T-helper 17 cell (primary cell): Measurements from ENCODE around the gene MYO5B. TPM values are rescaled to one million over a fixed set of nuclear protein-coding genes. Genes with fewer than 3 reads are reported as not detected.

ENCODE experiments used
- ATAC-seq: fragments of 150-1000 bp; cut with Tn5 transposase; 2 replicates; pipeline ENCODE4 v1.10.0; 2021; ENCODE audit warnings: mild to moderate bottlenecking, moderate library complexity
- DNase-seq, 3 donors: peaks; one replicate each; pipeline versions ENCODE4 v3.0.0 to v3.0.0-alpha.2; 2020 to 2021
- H3K9me3 ChIP-seq: one replicate; pipeline ENCODE4 v1.7.0; 2013; ENCODE audit warnings: low read length, mild to moderate bottlenecking; ENCODE audit not compliant: control insufficient read depth, poor library complexity, severe bottlenecking
- H3K27ac Mint-ChIP-seq: one replicate; pipeline ENCODE4 v1.8.0; 2022; ENCODE audit warnings: mild to moderate bottlenecking, moderate library complexity, mixed read lengths
- H3K27me3 Mint-ChIP-seq: one replicate; pipeline ENCODE4 v1.8.0; 2022; ENCODE audit warnings: mixed read lengths
- H3K36me3 Mint-ChIP-seq: one replicate; pipeline ENCODE4 v1.8.0; 2022; ENCODE audit warnings: low read depth, mixed read lengths
- H3K4me1 Mint-ChIP-seq: one replicate; pipeline ENCODE4 v1.8.0; 2022; ENCODE audit warnings: mild to moderate bottlenecking, mixed read lengths
- H3K4me3 Mint-ChIP-seq: one replicate; pipeline ENCODE4 v1.8.0; 2022; ENCODE audit warnings: mild to moderate bottlenecking, moderate library complexity, mixed read lengths
- total RNA-seq, 4 donors: library from RNA in 2 of 4; stranded (reverse) in 2 of 4; gene quantifications; one replicate each; pipeline ENCODE4 v1.2.3 and lab custom pipeline; 2022 to 2026

Gene MYO5B
- total RNA-seq, 2 donors from 2014 or later, result 0.12 TPM; not detected in 1

GRCh38 chr18:49936821-49937220 is 258.1 kb downstream of the MYO5B start:
- no peak for ATAC-seq
- Mint-ChIP-seq H3K4me1 (peaks cover 19% of the 10 kb centered on the region), H3K4me3 (no peak overlapping the region), H3K36me3 (peaks cover 2% of the 10 kb centered on the region), H3K27me3 (peaks cover 32% of the 10 kb centered on the region), H3K27ac (no peak overlapping the region)
- H3K9me3 ChIP-seq, result no peaks in the 10 kb centered on the region
- DNase-seq, result no peak

GRCh38 chr18:49935215-49935614 is 259.7 kb downstream of the MYO5B start:
- no peak overlapping the region for H3K4me3 Mint-ChIP-seq
- ATAC-seq, result no peak

GRCh38 chr18:49934457-49934856 is 260.5 kb downstream of the MYO5B start:
- Mint-ChIP-seq H3K4me1 (peaks cover 22% of the 10 kb centered on the region), H3K27ac (peak overlapping the region; percentile 2), H3K4me3 (no peak overlapping the region), H3K27me3 (peaks cover 38% of the 10 kb centered on the region), H3K36me3 (peaks cover 2% of the 10 kb centered on the region)
- H3K9me3 ChIP-seq, result no peaks in the 10 kb centered on the region
- DNase-seq, result no peak
- ATAC-seq, result no peak

More at GRCh38 chr18:49935215-49935614, 259.7 kb downstream of the MYO5B start:
- peaks cover 2% of the 10 kb centered on the region for H3K36me3 Mint-ChIP-seq
- H3K27ac Mint-ChIP-seq, result no peak overlapping the region
- peaks cover 22% of the 10 kb centered on the region for H3K4me1 Mint-ChIP-seq
- DNase-seq, result no peak
- peaks cover 38% of the 10 kb centered on the region for H3K27me3 Mint-ChIP-seq
- no peaks in the 10 kb centered on the region for H3K9me3 ChIP-seq

- no peak overlapping the region for H3K27ac Mint-ChIP-seq
- ATAC-seq (no peak), DNase-seq (no peak)
- no peaks in the 10 kb centered on the region for H3K9me3 ChIP-seq
- no peak overlapping the region for H3K4me3 Mint-ChIP-seq
- peaks cover 2% of the 10 kb centered on the region for H3K36me3 Mint-ChIP-seq
- H3K4me1 Mint-ChIP-seq, result peaks cover 22% of the 10 kb centered on the region
- H3K27me3 Mint-ChIP-seq, result peaks cover 38% of the 10 kb centered on the region
Measured at GRCh38 chr18:49933530-49934128, 261.3 kb downstream of the MYO5B start.

- peaks cover 22% of the 10 kb centered on the region for H3K4me1 Mint-ChIP-seq
- peaks cover 2% of the 10 kb centered on the region for H3K36me3 Mint-ChIP-seq
- H3K27me3 Mint-ChIP-seq, result peaks cover 38% of the 10 kb centered on the region
- no peak for ATAC-seq
- H3K27ac Mint-ChIP-seq, result no peak overlapping the region
- H3K9me3 ChIP-seq, result no peaks in the 10 kb centered on the region
- no peak for DNase-seq
- H3K4me3 Mint-ChIP-seq, result no peak overlapping the region
Measured at GRCh38 chr18:49931760-49932159, 263.2 kb downstream of the MYO5B start.

- no peaks in the 10 kb centered on the region for H3K9me3 ChIP-seq
- peaks cover 22% of the 10 kb centered on the region for H3K4me1 Mint-ChIP-seq
- H3K27ac Mint-ChIP-seq, result no peak overlapping the region
- DNase-seq (no peak), ATAC-seq (no peak)
- H3K4me3 Mint-ChIP-seq, result no peak overlapping the region
- H3K27me3 Mint-ChIP-seq, result peaks cover 37% of the 10 kb centered on the region
- peaks cover 2% of the 10 kb centered on the region for H3K36me3 Mint-ChIP-seq
Measured at GRCh38 chr18:49931179-49931578, 263.8 kb downstream of the MYO5B start.

GRCh38 chr18:49926106-49926745 is 268.7 kb downstream of the MYO5B start:
- Mint-ChIP-seq H3K4me1 (no peaks in the 10 kb centered on the region), H3K27ac (no peak overlapping the region), H3K27me3 (peaks cover 27% of the 10 kb centered on the region), H3K36me3 (no peaks in the 10 kb centered on the region), H3K4me3 (no peak overlapping the region)
- DNase-seq, result no peak
- peaks cover 4% of the 10 kb centered on the region for H3K9me3 ChIP-seq
- no peak for ATAC-seq

GRCh38 chr18:49924293-49924983 is 270.5 kb downstream of the MYO5B start:
- H3K4me3 Mint-ChIP-seq, result no peak overlapping the region
- H3K27me3 Mint-ChIP-seq, result peaks cover 41% of the 10 kb centered on the region
- H3K36me3 Mint-ChIP-seq, result no peaks in the 10 kb centered on the region
- DNase-seq (no peak), ATAC-seq (no peak)
- no peak overlapping the region for H3K27ac Mint-ChIP-seq
- H3K9me3 ChIP-seq, result peaks cover 4% of the 10 kb centered on the region
- no peaks in the 10 kb centered on the region for H3K4me1 Mint-ChIP-seq

GRCh38 chr18:49922228-49922627 is 272.7 kb downstream of the MYO5B start:
- Mint-ChIP-seq H3K4me1 (no peaks in the 10 kb centered on the region), H3K36me3 (no peaks in the 10 kb centered on the region), H3K27ac (no peak overlapping the region), H3K4me3 (no peak overlapping the region), H3K27me3 (peaks cover 62% of the 10 kb centered on the region)
- peaks cover 4% of the 10 kb centered on the region for H3K9me3 ChIP-seq
- no peak for ATAC-seq
- DNase-seq, result no peak

GRCh38 chr18:49921318-49921985 is 273.5 kb downstream of the MYO5B start:
- H3K4me1 Mint-ChIP-seq, result no peaks in the 10 kb centered on the region
- H3K36me3 Mint-ChIP-seq, result no peaks in the 10 kb centered on the region
- peaks cover 4% of the 10 kb centered on the region for H3K9me3 ChIP-seq
- peaks cover 65% of the 10 kb centered on the region for H3K27me3 Mint-ChIP-seq
- DNase-seq (no peak), ATAC-seq (no peak)
- H3K27ac Mint-ChIP-seq, result no peak overlapping the region
- no peak overlapping the region for H3K4me3 Mint-ChIP-seq

- Mint-ChIP-seq H3K4me3 (no peak overlapping the region), H3K27me3 (peaks cover 68% of the 10 kb centered on the region)
- no peak for ATAC-seq
Measured at GRCh38 chr18:49920731-49921130, 274.2 kb downstream of the MYO5B start.

GRCh38 chr18:49917742-49918141 is 277.2 kb downstream of the MYO5B start:
- H3K9me3 ChIP-seq, result no peaks in the 10 kb centered on the region
- ATAC-seq (no peak), DNase-seq (no peak)
- Mint-ChIP-seq H3K4me1 (no peaks in the 10 kb centered on the region), H3K4me3 (no peak overlapping the region), H3K27me3 (peaks cover 71% of the 10 kb centered on the region), H3K27ac (no peak overlapping the region), H3K36me3 (no peaks in the 10 kb centered on the region)

More at GRCh38 chr18:49920731-49921130, 274.2 kb downstream of the MYO5B start:
- DNase-seq, result no peak
- Mint-ChIP-seq H3K27ac (no peak overlapping the region), H3K36me3 (no peaks in the 10 kb centered on the region), H3K4me1 (no peaks in the 10 kb centered on the region)
- peaks cover 4% of the 10 kb centered on the region for H3K9me3 ChIP-seq

GRCh38 chr18:49915352-49915751 is 279.6 kb downstream of the MYO5B start:
- ATAC-seq, result no peak
- H3K36me3 Mint-ChIP-seq, result no peaks in the 10 kb centered on the region
- no peaks in the 10 kb centered on the region for H3K4me1 Mint-ChIP-seq
- no peak overlapping the region for H3K4me3 Mint-ChIP-seq
- H3K27ac Mint-ChIP-seq, result no peak overlapping the region
- peaks cover 48% of the 10 kb centered on the region for H3K27me3 Mint-ChIP-seq
- DNase-seq, result no peak
- H3K9me3 ChIP-seq, result no peaks in the 10 kb centered on the region
